Keratinocyte (primary cell): ENCODE measurements around the gene RPS6KL1.

ENCODE experiments used
- CTCF ChIP-seq, 3 experiments: IDR thresholded peaks in 1 of 3; conservative IDR thresholded peaks in 1 of 3; optimal IDR thresholded peaks in 1 of 3; 2 replicates in 2 of 3; 3 replicates in 1 of 3; pipeline versions ENCODE3 to v1.5.1; 2011; ENCODE audit warnings: low read length in 3 of 3, mild to moderate bottlenecking in 3 of 3, moderate library complexity in 2 of 3, control low read depth in 1 of 3, inconsistent platforms in 1 of 3; ENCODE audit not compliant: insufficient read depth in 2 of 3; ENCODE audit errors: extremely low read depth in 1 of 3
- EZH2 ChIP-seq: IDR thresholded peaks from one replicate; pipeline ENCODE4 v1.6.1; 2012; ENCODE audit warnings: inconsistent platforms, mild to moderate bottlenecking, low read length, moderate library complexity

- TF ChIP-seq CTCF (optimal IDR thresholded peaks at IDR 0.05 in 1 of 3, IDR thresholded peaks at IDR 0.05 in 1 of 3, conservative IDR thresholded peaks at IDR 0.05 in 1 of 3; ENCODE audit: extremely low read depth in 1 of 3, insufficient read depth in 2 of 3, low read length in 3 of 3): no peak
- TF ChIP-seq EZH2: no peak
These were observed 6.2 kb upstream of the RPS6KL1 start for GRCh38 chr14:74929242-74929641.
